Pancreas (tissue), 10 donors: Measurements from ENCODE around the gene FZD8. TPM values are rescaled to one million over a fixed set of nuclear protein-coding genes. Genes with fewer than 3 reads are reported as not detected.

Experiments
- ATAC-seq, 4 donors: fragments of 200-7000 bp; cut with Tn5 transposase; one replicate each; pipeline versions ENCODE4 v1.8.0 to v1.9.1; 2020; ENCODE audit warnings: mild to moderate bottlenecking in 4 of 4, moderate library complexity in 4 of 4
- DNase-seq, 6 donors: peaks; one replicate each; pipeline ENCODE4 v3.0.0-alpha.2; 2020
- FAIRE-seq: peaks from 2 replicates; lab custom pipeline; 2012; peaks lifted over from hg19 to GRCh38; lab: Jason Lieb, UNC
- H3K27ac ChIP-seq, 4 donors: fragments of 200-600 bp; sonication (generic); 1 replicate in 3 of 4; 2 replicates in 1 of 4; pipeline versions ENCODE4 v1.5.0 to v1.8.0; 2020
- H3K27me3 ChIP-seq, 4 donors: fragments of 200-600 bp; one replicate each; pipeline ENCODE4 v1.8.0; 2021
- H3K36me3 ChIP-seq, 3 donors: fragments of 200-600 bp; sonication (generic) in 1 of 3; one replicate each; pipeline versions ENCODE4 v1.5.0 to v1.8.0; 2020 to 2021
- H3K4me1 ChIP-seq, 3 donors: fragments of 200-600 bp; one replicate each; pipeline ENCODE4 v1.8.0; 2021
- H3K4me3 ChIP-seq, 4 donors: fragments of 200-600 bp; sonication (generic) in 2 of 4; one replicate each; pipeline versions ENCODE4 v1.5.0 to v1.8.0; 2020 to 2021
- H3K9me3 ChIP-seq, 4 donors: fragments of 200-600 bp; one replicate each; pipeline ENCODE4 v1.8.0; 2021
- WGBS, 2 donors: extraction: QIAGEN DNeasy Blood & Tissue Kit; methylation state at CpG; one replicate each; pipeline ENCODE4 v1.1.7; 2013; 5-methylcytosine and 5-hydroxymethylcytosine counted together
- intact Hi-C, 3 donors: fragments of 100-400 bp; cut with DNase I; formaldehyde crosslinking; loops; one replicate each; pipeline versions ENCODE4 v1.11.1 to v1.14.2; 2022
- polyA plus RNA-seq, 2 donors: library from polyadenylated mRNA; stranded (reverse); fragments of 200-250 nt; gene quantifications; one replicate each; pipeline ENCODE4 v1.2.3, GENCODE V29; 2013
- total RNA-seq, 6 donors: library from RNA; stranded (reverse); fragmentation: NEBNext Ultra II Directional in 4 of 6; extraction: Animal tissue kit (Norgen Biotek cat#: 25700) in 4 of 6; gene quantifications; one replicate each; pipeline versions ENCODE4 v1.2.1 to v1.2.4, GENCODE V29; 2021 to 2023
- TF ChIP-seq, protein P1 (sequence below), 4 donors: fragments of 200-600 bp; sonication (generic) in 3 of 4; IDR thresholded peaks; one replicate each; pipeline versions ENCODE4 v1.5.0 to v1.8.0; 2021; ENCODE audit warnings: antibody characterized with exemption in 4 of 4
- donor health status: healthy with polysubstance abuse.
- donor health status: DM: no; HTN: no; CAD: no; lungs with moderate emphysema.
- donor health status: DM: no; HTN: no; CAD: no.
- donor health status: control.
- donor health status: control.
- donor health status: Bipolar disorder and iron deficiency.
- donor health status: DM: yes; HTN: yes; CAD: no.
- donor health status: DM: no; HTN: no; CAD: no.
- donor health status: DM: no; HTN: no; CAD: no.
- donor health status: DM: yes; HTN: yes; CAD: no.

FZD8 gene
- total and polyA plus RNA-seq, 8 donors = 2.3 to 7.8 (median 5.8) TPM

DNA sequence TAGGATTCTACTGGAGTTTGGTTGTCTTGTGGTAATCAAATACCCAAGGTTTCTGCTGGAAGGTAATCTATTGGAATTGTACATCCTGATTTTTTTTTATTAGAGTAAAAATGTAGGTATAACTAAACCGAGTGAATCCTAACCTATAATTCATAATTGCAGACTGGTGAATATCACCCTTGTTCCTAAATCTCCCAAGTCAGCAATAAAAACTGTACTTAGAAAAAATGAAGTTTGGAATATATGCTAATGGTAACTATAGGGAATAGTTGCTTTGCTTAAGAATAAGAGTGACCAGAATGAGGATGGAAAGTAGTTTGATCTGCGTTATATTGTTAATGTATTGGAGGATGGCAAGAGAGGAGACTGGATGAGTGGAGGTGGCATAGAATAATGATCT, 10.7 kb upstream of the FZD8 start:
- intact Hi-C loops = no loop called here
- FAIRE-seq = no peak
- 81 to 87% methylated on average over 2 of the region's 2 CpGs for WGBS, 2 donors

DNA sequence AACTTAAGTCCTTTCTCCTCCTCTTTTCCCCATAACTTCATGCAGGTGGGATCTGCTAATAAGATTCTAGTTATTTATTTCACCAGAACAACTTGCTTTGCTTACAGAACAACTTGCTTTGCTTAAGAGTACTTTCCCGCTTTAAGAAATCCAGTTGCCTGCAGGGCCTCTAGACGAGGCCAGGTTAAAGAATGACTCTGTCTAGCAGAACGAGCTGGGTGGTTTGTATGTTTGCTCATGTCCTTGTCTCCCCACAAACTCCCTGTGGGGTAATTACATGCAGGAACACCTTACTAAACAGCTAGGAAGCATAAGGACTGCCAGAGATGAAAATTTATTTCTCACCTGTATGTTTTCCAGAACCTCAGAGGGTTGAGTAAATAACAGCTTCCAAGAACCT, 8.8 kb upstream of the FZD8 start:
- ATAC-seq = peak in 2 of 4 donors; percentile 39 to 62

More for the DNA sequence above, 10.7 kb upstream of the FZD8 start:
- Histone ChIP-seq H3K4me1 (peaks cover 0 to 5% (median 0%) of the 10 kb centered on the region in 3 donors), H3K9me3 (no peaks in the 10 kb centered on the region), H3K4me3 (no peak overlapping the region), H3K27ac (no peak overlapping the region), H3K36me3 (no peaks in the 10 kb centered on the region), H3K27me3 (no peaks in the 10 kb centered on the region)
- DNase-seq = no peak
- TF ChIP-seq, protein P1, sequence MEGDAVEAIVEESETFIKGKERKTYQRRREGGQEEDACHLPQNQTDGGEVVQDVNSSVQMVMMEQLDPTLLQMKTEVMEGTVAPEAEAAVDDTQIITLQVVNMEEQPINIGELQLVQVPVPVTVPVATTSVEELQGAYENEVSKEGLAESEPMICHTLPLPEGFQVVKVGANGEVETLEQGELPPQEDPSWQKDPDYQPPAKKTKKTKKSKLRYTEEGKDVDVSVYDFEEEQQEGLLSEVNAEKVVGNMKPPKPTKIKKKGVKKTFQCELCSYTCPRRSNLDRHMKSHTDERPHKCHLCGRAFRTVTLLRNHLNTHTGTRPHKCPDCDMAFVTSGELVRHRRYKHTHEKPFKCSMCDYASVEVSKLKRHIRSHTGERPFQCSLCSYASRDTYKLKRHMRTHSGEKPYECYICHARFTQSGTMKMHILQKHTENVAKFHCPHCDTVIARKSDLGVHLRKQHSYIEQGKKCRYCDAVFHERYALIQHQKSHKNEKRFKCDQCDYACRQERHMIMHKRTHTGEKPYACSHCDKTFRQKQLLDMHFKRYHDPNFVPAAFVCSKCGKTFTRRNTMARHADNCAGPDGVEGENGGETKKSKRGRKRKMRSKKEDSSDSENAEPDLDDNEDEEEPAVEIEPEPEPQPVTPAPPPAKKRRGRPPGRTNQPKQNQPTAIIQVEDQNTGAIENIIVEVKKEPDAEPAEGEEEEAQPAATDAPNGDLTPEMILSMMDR (IDR thresholded peaks at IDR 0.05) = no peak
- no peak for ATAC-seq

DNA sequence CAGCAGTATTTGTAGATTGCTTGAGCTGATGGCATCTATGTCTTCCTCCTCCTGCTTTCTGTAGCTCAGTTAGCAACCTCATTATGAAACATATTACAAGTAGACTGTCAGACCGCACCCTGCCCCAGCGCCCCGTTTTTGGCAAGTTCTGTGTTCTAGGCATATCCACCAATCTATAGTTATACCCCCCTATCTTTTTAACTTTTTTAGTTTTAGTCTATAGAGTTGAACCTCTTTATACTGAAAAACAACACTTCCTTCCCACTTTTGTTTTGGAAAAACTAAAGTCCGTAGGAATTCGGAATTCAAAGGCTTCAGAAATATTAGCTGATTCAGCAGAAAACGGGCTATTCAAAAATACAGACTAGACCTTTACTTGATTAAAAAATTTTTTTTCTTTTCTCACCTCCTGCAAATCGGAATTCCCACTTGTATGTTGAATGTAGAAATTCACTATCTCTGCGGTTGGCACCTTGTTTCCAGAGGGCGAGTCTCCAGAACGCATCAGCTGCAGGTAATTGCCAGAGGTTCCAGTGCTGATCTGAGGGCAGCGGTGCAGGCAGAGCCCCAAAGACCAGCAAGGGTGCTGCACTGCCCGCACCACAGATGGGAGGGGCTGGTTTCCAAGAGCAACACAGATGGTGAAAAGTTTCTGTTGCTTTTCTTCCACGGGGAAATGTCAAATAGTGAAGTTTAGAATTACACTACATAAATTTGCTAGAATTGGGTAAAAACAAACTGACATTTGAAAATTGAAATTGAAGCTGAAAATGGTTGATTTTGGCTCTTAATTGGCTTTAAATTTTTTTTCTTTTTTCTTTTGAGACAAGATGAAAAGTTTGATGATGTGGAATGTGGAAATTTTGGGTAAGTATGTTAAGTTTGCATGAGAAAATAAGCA, 2.2 kb upstream of the FZD8 start:
- DNase-seq = no peak
- ATAC-seq = no peak
- FAIRE-seq = no peak
- 27 to 37% methylated on average over 13 of the region's 13 CpGs for WGBS, 2 donors
- H3K4me1 ChIP-seq = no peaks in the 10 kb centered on the region
- H3K27ac ChIP-seq = peak overlapping the region in 1 of 4 donors; percentile 41
- intact Hi-C loops = loop anchor here in 1 of 3 donors (5.0 kb wide), 1 partner anchor 133 kb away; no protein-coding TSS in a partner anchor
- peak overlapping the region in 3 of 4 donors; percentile 68 to 85 (median 77) for H3K4me3 ChIP-seq
- no peaks in the 10 kb centered on the region for H3K27me3 ChIP-seq
- TF ChIP-seq, protein P1 (IDR thresholded peaks at IDR 0.05) = no peak
- no peaks in the 10 kb centered on the region for H3K36me3 ChIP-seq
- H3K9me3 ChIP-seq = no peaks in the 10 kb centered on the region

More for the DNA sequence above, 8.8 kb upstream of the FZD8 start:
- TF ChIP-seq, protein P1 (IDR thresholded peaks at IDR 0.05) = no peak
- intact Hi-C loops = no loop called here
- Histone ChIP-seq H3K27me3 (no peaks in the 10 kb centered on the region), H3K36me3 (no peaks in the 10 kb centered on the region), H3K4me3 (no peak overlapping the region), H3K9me3 (no peaks in the 10 kb centered on the region), H3K27ac (no peak overlapping the region), H3K4me1 (peaks cover 0 to 5% (median 0%) of the 10 kb centered on the region in 3 donors)
- WGBS, 2 donors = 45 to 58% methylated on average over 3 of the region's 3 CpGs
- DNase-seq = no peak
- no peak for FAIRE-seq

DNA sequence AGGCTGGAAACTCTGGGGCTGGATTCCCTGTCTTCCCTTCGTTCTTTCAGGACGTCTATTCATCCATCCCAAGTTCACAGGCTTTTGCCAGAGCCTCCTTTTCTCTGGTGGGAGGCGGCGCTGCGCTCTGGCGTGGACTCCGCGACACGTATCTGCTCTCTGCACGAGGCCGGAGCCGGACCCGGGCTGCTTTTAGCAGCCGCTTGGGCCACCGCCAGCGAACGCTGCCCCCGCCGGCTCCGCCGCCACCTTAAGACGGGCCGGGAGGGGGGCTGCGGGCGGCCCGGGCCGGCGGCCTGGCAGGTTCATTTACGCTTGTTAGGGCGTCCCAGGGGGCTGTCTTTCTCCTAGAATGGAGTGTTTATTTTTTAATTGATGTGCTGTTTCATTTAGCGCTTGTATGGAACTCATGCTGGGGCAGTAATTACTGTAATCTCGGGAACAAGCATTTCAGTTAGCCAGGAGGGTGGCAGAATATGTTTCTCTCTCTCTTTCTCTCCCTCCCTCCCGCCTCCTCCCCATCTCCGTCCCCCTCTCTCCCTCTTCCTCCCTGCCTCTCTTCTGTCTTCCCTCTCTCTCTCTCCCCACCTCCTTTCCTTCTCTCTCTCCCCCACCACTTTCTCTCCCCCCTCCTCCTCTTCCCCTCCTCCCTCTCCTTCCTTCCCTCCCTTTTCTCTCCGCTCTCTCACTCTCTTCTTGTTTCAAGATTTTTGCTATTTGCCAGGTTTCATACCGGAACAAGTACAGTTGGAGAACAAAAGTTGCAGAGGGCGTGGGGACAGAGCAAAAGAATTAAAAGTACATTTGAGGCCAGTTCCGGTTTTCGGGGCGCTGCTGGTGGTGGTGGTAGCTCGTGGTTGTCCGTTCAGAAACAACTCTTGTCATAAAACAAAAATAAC, 1.3 kb upstream of the FZD8 start:
- TF ChIP-seq, protein P1 (IDR thresholded peaks at IDR 0.05) = no peak
- WGBS, 2 donors = 1 to 2% methylated on average over 41 to 42 of the region's 42 CpGs
- Histone ChIP-seq H3K36me3 (no peaks in the 10 kb centered on the region), H3K27ac (peak overlapping the region in 2 of 4 donors; percentile 24 to 41), H3K9me3 (no peaks in the 10 kb centered on the region), H3K4me1 (no peaks in the 10 kb centered on the region), H3K4me3 (peak overlapping the region; percentile 68 to 86 (median 81)), H3K27me3 (no peaks in the 10 kb centered on the region)
- no peak for FAIRE-seq
- peak; percentile 50 to 88 (median 68) for DNase-seq
- intact Hi-C loops = loop anchor here in 1 of 3 donors (5.0 kb wide), 1 partner anchor 134 kb away; no protein-coding TSS in a partner anchor
- peak; percentile 21 to 54 (median 38) for ATAC-seq
